ENCODE results near the gene P2RY14. TPM values are rescaled to one million over a fixed set of nuclear protein-coding genes. Genes with fewer than 3 reads are reported as not detected.

P2RY14 gene
- total and polyA plus RNA-seq, 10 of the 15 experiments (the other 5 are each of a cell fraction or from before 2014, with no cell fraction given), result 0.06 to 0.37 (median 0.28) TPM; not detected in 7

DNA sequence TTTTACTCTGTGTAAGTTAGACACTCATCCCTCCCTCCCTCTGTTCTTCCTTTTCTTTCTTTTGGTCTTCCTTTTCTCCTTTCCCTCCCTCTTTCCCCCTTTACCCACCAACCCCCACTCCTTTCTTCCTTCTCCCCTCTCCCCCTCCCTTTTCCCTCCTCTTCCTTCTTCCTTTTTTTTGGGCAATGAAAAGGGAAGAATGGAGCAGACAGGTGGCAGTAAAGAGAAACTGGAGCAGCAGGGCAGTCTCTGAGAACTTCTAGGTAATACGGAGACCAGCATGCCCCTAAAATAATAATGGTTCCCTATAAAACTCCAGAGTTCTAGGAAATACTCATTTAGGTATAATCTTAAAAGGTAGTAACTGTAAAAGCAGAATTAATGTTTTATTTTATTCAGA, 63.9 kb downstream of the P2RY14 start:
- H3K4me1 ChIP-seq (ENCODE audit: control insufficient read depth, insufficient read depth, low read length), result no peaks in the 10 kb centered on the region
- ChIA-PET CTCF (no interaction called here), POLR2A (interaction anchor here (1.7 kb wide), 1 partner anchor 20 kb away, joined by 3 read pairs; no protein-coding TSS in a partner anchor), RAD21 (ENCODE audit: unreplicated experiment) (no interaction called here), SMC1A (ENCODE audit: uncharacterized antibody, unreplicated experiment) (no interaction called here)
- H3K4me2 ChIP-seq (ENCODE audit: control insufficient read depth, insufficient read depth), result no peak overlapping the region
- intact Hi-C loops (cut with micrococcal nuclease; ENCODE audit: unreplicated experiment), result no loop called here
- in situ Hi-C loops (cut with MboI), result no loop called here
- H3K27ac ChIP-seq (ENCODE audit: control insufficient read depth, insufficient read depth), result no peak overlapping the region
- H4K20me1 ChIP-seq (ENCODE audit: control insufficient read depth, insufficient read depth), result no peaks in the 10 kb centered on the region
- no TSS peak for BruUV-seq (replicated peaks)
- DNase-seq (ENCODE audit: low read depth, low spot score), result no peak
- H2AFZ ChIP-seq (ENCODE audit: control insufficient read depth, low read depth, low read length), result no peak overlapping the region
- no peak overlapping the region for H3K9ac ChIP-seq (ENCODE audit: control insufficient read depth, insufficient read depth, low read length)
- no peak for ATAC-seq
- no peaks in the 10 kb centered on the region for H3K36me3 ChIP-seq (ENCODE audit: control insufficient read depth in 2 of 2, insufficient read depth in 2 of 2, low read length in 1 of 2)
- H3K9me3 ChIP-seq (replicated peaks; ENCODE audit: control insufficient read depth, insufficient read depth, low read length), result no peaks in the 10 kb centered on the region
- TF ChIP-seq TCF3 (IDR thresholded peaks at IDR 0.05; ENCODE audit: borderline replicate concordance, insufficient read depth, low read depth, low read length), result no peak
- no peak for TF ChIP-seq CBX3 (IDR thresholded peaks at IDR 0.05; ENCODE audit: borderline replicate concordance, low read depth)
- TF ChIP-seq, protein P1, sequence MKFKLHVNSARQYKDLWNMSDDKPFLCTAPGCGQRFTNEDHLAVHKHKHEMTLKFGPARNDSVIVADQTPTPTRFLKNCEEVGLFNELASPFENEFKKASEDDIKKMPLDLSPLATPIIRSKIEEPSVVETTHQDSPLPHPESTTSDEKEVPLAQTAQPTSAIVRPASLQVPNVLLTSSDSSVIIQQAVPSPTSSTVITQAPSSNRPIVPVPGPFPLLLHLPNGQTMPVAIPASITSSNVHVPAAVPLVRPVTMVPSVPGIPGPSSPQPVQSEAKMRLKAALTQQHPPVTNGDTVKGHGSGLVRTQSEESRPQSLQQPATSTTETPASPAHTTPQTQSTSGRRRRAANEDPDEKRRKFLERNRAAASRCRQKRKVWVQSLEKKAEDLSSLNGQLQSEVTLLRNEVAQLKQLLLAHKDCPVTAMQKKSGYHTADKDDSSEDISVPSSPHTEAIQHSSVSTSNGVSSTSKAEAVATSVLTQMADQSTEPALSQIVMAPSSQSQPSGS (IDR thresholded peaks at IDR 0.05; ENCODE audit: low read length), result no peak
- TF ChIP-seq, protein P2, sequence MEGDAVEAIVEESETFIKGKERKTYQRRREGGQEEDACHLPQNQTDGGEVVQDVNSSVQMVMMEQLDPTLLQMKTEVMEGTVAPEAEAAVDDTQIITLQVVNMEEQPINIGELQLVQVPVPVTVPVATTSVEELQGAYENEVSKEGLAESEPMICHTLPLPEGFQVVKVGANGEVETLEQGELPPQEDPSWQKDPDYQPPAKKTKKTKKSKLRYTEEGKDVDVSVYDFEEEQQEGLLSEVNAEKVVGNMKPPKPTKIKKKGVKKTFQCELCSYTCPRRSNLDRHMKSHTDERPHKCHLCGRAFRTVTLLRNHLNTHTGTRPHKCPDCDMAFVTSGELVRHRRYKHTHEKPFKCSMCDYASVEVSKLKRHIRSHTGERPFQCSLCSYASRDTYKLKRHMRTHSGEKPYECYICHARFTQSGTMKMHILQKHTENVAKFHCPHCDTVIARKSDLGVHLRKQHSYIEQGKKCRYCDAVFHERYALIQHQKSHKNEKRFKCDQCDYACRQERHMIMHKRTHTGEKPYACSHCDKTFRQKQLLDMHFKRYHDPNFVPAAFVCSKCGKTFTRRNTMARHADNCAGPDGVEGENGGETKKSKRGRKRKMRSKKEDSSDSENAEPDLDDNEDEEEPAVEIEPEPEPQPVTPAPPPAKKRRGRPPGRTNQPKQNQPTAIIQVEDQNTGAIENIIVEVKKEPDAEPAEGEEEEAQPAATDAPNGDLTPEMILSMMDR (IDR thresholded peaks at IDR 0.05 in 2 of 3, conservative IDR thresholded peaks at IDR 0.05 in 1 of 3; ENCODE audit: control insufficient read depth in 2 of 3, extremely low read depth in 1 of 3, insufficient read depth in 1 of 3, low read depth in 3 of 3, low read length in 3 of 3), result no peak
- no peak overlapping the region for H3K4me3 ChIP-seq
- FAIRE-seq, result no peak
- peaks cover 0 to 2% of the 10 kb centered on the region in 2 experiments; a peak in 2 of 4 replicates for H3K27me3 ChIP-seq (replicated peaks in 1 of 2; ENCODE audit: control insufficient read depth in 2 of 2, insufficient read depth in 2 of 2, low read length in 1 of 2)
- H3K79me2 ChIP-seq (ENCODE audit: control insufficient read depth, insufficient read depth, low read length), result no peaks in the 10 kb centered on the region
- 100% methylated on average over 1 of the region's 1 CpG for WGBS (ENCODE audit: insufficient coverage, insufficient replicate concordance, low lambda C conversion rate, missing lambda C conversion rate)

All from GM12878 (cell line).